ENCODE measurements around the gene RPS21.

Gene RPS21

DNA sequence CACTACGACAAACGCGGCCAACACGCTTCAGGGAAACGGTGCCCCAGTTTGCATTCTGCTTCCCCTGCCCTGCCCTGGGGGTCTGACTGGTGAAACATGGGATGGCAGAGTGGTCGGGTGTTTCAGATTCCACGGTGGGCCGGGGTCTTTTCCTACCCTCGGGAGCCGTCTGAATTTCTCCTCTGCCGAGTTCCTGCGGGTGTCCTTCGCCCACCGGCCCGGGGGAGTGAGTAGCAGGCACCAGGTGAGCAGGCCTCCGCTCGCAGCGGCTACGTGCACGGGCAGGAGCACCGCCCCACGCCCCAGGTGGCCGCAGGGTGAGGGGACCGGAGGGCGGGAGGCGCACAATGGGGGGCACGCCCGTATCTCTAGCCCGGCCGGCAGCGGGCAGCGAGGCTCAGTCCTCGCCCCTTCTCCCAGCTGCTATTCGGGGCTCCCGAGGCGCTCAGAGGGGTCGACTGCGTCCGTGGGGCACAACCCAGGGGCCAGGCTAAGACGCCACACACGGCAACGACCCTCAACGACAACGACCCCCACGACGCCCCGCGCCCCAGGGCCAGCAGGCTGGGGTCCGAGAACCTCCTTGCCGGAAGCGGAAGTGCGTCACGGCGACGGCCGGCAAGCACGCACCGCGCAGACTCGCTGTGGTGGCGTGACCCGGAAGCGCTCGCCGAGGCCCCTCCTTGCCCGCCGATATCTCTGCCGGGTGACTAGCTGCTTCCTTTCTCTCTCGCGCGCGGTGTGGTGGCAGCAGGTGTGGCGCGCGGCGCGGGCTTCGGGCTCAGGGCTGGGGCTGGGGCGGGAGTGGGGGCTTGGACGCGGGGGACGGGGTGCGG is at the start of gene RPS21:
RPS21 (plus strand) TSS at position 721 of the 836 bp plus-strand sequence. CDS start 236 bp downstream, outside the sequence.
- peak; percentile 65 to 89 for DNase-seq

DNA sequence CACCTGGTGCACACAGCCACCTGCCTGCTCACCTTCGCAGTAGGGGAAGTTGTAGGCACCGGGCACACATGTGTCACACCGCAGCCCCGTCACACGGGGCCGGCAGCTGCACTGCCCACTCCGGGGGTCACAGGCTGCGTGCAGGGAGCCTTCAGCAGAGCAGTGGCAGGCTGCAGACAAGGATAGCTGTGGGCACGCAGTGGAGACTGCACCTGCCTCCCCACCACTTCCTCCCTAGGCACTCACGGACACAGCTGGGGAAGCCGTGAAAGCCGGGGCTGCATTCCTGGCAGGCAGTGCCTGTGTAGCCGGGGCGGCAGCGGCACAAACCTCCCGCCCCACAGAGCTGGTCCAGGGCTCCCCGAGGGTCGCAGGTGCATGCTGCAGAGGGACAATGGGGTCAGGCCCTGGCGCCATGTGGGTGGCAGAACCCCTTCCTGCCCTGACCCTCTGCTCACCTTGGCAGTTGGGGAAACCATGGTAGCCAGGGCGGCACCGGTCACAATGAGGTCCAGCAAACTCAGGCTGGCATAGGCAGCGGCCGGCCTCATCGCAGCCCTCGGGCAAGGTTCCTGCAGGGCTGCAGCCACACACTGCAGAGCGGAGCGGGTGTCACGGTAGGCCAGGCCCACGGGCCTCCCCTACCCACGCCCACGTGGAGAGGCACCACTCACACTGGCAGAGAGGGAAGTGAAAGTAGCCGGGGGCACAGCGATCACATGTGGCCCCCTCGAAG is 49.2 kb upstream of the RPS21 start:
- DNase-seq = no peak

DNA sequence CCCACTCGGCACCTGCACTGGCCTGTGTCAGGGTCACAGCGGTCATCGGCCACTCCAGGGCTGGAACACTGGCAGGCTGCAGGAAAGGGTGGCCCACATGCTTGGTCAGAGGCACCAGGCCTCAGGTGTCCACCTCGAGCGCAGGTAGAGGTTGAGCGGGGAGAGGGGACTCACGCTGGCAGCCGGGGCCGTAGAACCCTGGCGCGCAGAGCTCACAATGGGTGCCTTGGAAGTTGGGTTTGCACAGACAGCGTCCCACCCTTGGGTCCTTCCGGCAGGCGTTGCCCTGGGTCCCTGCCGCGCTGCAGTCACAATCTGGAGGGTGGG is 48.6 kb upstream of the RPS21 start:
- no peak for DNase-seq

DNA sequence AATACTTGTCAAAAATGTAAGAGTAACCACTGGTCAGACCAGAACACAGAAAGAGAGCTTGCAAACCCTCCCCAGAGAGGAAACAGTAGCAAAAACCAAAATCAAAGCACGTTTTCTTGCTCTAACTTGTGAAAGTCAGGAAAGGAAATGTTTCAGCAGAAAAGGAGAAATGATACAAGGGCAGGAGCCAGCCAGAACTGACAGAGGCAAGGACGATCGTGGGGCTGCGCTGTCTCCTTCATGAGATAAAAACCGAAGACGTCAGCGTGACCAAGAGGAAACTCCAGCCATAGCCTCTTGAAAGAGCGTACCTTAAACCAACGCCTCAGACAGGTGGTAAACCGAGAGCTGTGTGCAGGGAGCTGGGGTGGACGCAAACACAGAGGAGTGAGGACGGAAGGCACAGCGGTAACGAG is 47.2 kb upstream of the RPS21 start:
- DNase-seq = no peak

DNA sequence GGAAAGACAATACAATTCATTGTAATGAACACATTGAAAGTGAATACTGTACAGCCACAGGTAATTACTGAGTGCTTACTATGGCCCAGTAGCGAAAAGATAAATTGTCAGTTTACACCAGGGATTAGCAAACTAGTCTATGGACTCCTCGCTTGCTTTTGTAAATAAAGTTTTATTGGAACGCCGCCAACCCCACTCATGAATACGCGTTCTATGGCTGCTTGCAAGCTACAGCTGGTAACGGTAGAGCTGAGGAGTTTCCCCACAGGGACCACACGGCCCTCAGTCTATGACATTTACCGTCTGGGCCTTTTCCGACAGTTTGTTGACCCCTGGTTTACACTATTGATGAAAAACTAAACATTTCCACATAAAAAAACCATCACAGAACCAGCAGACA is 44.0 kb upstream of the RPS21 start:
- no peak for DNase-seq

DNA sequence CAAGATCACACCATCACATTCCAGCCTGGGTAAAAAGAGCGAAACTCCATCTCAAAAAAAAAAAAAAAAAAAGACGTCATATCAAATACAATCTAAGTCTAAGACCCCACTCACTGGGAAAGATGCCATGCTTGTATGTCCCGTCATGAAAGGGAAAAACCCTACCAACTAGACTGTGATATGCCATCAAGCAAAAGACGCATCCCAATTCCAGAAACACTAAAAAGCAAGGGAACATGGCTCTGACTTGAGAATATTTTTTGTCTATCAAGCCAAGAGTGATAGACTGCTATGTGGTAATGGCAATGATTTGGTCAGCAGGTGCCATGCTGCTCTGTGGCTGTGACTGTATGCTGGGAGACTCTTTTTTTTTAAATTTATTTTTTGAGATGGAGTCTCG is 42.8 kb upstream of the RPS21 start:
- no peak for DNase-seq

DNA sequence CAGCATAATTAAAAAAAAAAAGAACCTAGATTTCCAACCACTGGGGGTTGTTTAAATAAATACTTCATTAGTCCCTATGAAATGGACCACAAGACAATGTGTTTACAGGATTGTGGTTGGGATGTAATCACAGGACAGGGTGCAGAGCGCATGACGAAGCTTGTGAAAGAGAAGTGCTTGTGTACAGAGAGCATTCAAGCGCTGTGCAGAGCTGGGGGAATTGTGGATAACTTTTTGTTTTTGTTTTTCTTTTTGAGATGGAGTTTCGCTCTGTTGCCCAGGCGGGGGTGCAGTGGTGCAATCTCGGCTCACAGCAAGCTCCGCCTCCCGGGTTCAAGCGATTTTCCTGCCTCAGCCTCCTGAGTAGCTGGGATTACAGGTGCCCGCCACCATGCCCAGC is 42.1 kb upstream of the RPS21 start:
- no peak for DNase-seq

DNA sequence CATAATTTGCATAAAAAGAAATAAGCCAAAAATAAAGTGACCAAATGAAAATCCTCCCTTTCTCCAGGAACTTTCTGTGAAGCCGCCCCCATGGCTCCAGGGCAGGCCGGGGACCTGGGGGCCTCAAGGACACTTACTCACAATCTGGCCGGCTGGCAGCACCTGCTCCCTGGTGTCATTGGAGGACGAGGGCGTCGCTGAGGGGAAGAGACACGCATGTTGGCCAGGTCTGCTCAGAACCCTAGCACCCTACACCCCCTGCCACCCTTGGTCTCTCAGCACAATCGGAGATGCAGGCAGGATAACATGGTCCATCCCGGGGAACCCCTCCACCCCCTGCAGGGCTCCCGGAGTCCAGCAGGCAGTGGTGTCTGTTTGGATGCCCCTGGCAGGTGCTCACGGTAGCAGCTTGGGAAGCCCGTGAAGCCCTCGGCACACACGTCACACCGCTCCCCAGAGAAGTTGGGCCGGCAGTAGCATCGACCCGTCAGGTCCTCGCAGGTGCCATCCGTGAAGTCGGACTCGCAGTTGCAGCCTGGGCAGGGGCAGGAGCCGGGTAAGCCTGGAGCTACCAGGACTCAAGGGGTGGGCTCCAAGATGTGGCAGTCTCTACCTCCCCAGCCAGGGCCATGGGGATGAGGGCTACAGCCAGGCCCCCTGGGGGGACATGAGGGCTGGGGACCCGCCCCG is 41.1 kb upstream of the RPS21 start:
- peak; percentile 22 to 55 for DNase-seq

DNA sequence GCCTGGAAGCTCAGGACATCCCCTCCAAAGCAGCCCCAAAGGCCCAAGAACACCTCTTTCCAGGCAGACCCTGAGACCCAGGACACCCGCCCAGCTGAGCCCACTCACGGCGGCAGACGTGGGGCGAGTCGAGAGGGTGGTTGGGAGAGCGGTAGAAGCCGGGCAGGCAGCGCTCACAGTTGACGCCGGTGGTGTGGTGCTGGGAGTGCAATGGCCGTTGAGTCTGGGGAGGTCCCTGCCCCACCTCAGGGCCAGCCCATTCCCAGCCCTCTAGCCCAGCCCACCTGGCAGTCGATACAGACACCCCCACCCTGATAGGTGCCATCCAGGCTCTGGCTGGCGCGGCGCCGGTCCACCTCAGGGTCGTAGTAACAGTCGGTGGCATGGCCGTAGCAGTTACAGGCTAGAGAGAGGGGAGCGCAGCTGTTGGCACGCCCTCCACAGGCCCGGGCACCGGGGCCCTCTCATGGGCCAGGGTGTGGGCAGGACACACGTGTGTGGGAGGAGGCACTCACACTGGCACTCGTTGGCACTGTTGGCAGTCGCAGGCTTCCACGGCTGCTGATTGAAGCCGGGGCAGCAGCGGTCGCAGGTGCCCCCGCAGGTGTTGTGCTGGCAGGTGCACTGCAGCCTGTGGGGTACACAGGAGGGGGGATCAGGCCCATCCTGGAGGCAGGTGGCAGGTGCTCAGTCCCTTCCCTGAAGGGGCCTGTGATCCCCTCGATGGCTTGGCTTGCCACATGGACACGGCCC is 40.3 kb upstream of the RPS21 start:
- DNase-seq = no peak

DNA sequence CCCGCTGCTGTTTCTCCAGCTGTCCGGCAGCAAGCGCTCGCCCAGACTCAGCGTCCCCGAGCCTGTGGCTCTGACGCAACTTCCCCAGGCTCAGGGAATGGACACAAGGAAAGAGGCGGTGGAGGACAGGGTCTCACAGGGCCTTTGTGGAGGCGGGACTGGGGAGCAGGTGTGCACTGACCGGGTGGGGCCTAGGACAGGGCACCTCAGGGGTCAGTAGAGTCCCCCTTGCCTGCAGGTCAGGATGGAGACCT is 39.8 kb upstream of the RPS21 start:
- peak in 1 of 2 experiments; percentile 40 for DNase-seq

DNA sequence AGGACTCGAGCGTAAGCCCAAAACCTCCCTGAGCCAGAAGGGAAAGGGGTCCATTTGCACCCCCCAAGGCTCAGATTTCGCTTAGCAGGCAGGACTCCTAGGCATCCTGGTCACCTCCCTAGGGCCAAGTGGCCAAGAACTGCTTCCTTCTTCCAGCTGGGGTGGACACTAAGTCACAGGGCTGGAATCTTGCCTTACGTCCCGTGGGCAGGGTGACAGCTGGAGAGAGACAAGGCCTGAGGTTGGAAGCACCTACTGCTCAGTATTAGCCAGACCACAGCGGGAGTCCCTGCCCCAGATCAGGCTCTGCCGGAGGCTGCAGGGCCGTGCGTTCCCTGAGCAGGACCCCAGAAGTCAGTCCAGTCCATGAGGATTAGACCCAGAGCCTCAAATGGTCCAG is 39.5 kb upstream of the RPS21 start:
- no peak for DNase-seq

DNA sequence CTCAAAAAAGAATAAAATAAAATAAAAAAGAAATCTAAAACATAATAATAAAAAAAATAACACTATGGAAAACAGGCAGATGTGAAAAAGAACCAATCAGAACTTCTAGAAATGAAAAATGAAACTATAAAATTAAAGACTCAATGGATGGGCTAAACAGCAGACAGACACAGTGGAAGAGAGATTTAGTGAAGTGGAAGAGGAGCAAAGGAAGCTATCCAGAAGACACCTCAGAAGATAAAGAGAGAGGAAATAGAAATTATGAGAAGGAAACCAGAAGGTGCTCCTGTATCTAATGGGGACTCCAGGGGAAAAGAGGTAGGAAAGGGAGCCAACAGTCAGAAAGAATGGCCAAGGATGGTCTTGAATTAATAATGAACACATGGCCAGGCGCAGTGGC is 38.3 kb upstream of the RPS21 start:
- DNase-seq = no peak

DNA sequence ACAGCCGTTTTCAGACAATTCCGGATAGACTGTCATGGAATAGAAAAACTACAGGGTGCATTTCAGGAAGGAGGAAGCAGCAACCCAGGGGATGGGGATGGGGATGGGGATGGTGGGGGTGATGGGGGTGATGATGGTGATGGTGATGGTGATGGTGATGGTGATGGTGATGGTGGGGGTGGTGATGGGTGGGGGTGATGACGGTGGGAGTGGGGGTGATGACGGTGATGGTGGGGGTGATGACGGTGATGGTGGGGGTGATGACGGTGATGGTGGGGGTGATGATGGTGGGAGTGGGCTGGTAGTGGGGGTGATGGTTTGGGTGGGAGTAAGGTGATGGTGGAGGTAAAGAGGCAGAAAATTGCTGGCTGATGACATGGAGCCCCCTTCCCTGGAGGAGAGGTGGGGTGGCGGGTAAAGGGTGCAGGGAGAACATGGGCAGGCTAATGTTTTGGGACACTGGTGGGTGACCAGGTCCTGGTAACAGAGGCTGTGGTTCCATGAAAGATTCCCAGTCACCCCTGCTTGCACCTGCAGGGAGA is 37.3 kb upstream of the RPS21 start:
- DNase-seq = no peak

DNA sequence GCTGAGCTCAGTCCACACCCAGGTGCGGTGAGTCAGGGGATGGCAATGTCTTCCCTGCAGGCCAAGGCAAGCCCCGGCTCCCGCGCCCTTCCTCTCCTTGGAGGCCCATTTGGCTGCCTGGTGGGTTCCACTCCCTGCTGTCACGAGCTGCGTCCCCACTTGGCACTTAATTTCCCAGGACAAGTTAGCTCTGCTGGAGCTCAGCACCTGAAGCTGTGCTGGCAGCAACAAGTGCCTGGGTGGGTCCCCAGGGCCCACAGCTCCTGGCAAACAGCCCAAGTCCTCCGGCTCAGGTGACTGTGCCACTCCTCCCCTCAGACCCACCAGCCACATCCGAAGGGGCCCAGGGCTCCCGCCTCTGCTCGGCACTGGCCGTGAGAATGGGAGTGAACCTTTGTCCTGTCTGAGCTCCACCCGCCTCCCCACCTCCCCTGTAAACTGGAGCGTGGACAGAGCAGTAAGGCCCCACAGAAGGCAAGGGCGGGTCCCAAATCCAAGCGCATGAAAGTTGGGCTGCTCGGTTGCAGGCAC is 36.7 kb upstream of the RPS21 start:
- no peak for DNase-seq

DNA sequence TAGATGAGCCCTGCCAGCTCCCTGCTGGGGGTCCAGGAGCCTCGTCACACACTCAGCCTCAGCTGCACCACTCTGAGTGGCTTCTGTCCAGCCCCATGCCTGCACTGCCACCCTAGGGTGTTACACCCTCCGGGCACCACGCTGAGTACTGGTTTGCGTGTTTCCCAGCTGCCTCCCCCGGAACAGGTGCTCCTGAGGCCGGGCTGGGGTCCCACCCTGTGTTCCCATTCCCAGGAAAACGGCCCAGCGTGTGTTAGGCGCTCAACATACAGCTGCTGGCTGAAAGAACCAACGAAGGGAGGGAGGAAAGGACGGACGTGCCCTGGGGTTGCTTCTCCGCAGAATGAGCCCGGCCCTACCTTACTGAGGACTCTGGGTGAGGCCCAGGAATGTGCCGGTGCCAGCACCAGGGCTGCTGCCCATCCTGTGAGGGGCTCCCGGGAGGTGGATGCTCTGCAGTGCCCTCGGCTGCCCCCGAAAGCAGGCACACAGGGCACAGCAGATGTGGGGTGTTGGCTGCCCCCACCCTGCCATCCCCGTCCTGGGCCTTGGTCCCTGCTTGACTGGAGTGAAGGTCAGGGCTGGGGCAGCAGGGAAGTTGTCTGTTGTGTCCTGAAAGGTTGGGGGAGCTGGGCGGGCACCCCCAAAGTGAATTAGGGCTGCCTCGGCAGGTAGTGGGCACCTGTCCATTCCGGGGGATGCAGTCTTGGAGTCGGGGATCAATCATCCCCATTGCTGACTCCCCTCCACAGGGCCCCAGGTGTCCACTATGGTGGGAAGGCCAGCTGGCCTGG is 36.1 kb upstream of the RPS21 start:
- no peak for DNase-seq

DNA sequence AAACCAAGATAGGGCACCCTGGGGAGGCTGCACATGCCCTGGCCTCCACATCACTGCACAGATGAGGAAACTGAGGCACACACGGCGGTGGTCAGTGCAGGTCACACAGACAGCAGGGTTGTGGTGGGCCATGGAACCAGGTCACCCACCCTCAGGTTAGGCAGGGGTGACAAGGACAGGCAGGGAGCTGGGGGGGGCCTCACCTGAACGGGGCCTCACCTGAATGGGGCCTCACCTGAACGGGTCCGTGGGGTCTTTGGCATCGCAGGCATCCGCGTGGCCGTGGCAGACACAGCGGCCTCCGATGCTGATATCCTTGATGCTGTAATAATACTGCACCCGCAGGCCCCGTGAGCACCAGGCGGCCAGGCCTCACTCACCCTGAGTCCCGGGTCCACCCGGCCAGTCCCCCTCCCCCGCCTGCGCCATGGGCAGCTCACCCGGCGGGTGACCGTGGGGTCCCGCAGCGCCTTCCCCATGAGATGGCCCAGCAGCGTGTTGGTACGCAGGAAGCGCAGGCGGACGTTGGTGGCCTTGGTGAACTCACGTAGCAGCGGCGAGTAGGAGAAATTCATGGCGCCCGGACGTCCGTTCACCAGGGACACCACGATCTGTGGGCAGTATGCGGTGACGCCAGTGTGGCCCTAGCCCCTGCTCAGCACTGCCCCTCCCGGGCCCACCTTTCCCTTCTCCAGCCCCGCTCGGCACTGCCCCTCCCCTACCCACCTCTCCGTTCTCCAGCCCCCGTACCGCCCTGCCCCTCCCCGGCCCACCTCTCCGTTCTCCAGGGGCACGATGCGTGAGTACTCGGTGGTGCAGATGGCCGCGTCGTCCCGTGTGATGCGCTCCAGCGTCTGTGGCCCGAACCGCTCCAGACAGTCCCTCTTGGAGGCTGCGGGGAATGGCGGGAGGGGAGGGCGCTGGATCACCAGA is 35.2 kb upstream of the RPS21 start:
- DNase-seq = no peak

DNA sequence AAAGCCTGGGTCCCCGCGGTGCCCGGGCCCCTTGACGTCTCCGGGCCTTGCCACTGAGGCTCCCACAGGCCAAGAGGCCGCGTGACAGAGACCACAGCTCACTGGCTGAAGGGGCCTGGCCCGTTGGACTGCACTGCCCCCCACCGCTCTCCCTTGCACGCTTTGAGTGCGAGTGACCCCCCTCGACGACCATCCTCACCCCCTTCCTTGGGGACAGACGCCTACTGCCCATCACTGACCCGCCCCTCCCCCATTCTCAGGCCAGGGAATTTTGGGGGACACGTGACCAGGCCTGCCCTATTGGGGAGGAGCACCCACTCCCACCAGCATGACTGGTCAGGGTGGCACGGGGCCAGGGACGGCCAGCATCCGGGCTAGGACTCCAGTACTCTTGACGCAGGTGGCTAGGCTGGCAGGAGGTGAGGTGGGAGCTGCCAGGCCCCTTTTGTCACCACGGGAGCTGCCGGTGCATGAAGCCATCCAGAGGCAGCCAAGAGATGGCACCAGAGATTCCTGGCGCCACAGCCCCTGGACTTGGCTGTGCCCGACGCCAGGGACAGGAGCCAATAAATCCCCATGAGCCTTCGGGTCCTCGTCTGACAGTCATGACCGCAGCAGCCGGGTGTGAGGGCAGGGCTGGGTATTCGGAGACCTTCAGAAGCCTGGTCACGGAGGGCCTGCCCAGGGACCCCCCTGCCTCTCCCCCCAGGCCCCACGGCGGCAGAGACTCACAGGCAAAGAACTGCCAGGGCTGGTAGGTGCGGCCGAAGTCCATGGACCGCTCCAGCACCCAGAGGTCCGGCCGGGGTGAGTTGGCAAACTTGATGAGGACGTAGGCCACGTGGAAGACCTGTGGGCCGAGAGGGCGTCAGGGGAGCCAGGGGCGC is 34.3 kb upstream of the RPS21 start:
- peak in 1 of 2 experiments; percentile 38 for DNase-seq

DNA sequence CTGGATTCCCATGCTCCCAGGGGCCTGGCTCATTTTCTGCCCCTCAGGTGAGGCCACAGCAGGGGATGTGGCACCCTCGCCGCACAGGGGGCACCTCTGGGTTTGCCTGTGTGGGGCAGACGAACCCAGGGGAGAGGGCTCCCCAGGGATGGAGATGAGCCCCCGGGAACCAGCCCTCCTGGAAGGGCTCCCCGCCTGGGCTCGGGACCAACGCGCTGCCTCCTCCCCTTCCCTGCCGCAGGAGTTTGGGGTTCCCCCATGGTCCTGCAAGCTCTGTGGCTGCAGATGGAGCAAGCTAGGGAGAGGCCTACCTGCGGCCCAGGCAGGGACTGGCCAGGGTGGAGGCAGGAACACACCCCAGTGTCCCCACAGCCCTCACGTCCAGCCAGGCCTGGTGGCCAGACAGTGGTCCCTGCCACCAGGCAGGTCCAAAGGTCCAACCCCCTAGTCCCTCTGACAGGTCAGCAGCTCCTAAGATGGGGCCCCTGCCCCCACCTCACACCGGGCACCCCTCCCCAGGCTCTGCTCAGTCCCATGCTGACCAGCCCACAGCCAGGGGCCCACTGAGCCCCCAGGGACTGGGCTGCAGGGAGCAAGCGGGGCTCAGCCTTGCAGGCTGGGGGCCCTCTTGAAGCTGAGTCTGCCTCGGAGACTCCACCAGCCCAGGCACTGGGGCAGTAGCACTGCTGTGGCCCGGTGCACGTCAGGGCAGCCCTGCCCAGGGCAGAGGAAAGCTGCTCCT is 33.4 kb upstream of the RPS21 start:
- DNase-seq = no peak
